ENCODE data around the gene HSPB8.

DNA sequence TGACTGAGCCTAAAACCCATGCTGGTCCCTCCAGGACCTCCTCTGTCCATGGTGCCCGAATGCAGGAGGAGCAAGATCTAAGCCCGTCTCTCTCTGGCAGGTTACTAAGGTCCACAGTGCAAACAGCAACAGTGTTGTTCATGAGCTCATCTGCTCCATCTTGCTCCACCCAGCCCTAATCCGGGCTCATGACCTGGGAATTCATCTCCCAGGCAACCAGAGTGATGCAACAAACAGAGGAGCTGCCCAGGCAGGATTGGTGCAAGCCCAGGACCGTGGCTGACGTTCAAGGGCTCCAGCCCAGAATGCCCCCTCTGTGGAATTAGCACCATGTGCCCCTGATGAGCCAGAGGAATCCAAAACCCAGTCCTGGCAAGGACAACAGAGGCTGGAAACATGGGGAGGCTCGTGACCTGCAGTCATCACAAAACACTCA lies 29.9 kb downstream of the HSPB8 start:
- TF ChIP-seq, protein P1, sequence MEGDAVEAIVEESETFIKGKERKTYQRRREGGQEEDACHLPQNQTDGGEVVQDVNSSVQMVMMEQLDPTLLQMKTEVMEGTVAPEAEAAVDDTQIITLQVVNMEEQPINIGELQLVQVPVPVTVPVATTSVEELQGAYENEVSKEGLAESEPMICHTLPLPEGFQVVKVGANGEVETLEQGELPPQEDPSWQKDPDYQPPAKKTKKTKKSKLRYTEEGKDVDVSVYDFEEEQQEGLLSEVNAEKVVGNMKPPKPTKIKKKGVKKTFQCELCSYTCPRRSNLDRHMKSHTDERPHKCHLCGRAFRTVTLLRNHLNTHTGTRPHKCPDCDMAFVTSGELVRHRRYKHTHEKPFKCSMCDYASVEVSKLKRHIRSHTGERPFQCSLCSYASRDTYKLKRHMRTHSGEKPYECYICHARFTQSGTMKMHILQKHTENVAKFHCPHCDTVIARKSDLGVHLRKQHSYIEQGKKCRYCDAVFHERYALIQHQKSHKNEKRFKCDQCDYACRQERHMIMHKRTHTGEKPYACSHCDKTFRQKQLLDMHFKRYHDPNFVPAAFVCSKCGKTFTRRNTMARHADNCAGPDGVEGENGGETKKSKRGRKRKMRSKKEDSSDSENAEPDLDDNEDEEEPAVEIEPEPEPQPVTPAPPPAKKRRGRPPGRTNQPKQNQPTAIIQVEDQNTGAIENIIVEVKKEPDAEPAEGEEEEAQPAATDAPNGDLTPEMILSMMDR (IDR thresholded peaks at IDR 0.05): no peak
- no peak for TF ChIP-seq POLR2A (IDR thresholded peaks at IDR 0.05)

Data from right lobe of liver (tissue), 4 donors.